Activated CD4-positive, CD25-positive, alpha-beta regulatory T cell (primary cell): ENCODE data around the gene ALOXE3.

ENCODE experiments used
- DNase-seq, 4 experiments: peaks; one replicate each; lab custom pipeline; 2025; lab: John Stamatoyannopoulos, UW

Gene ALOXE3

GRCh38 chr17:8117980-8118768 is at the start of gene ALOXE3:
ALOXE3 (minus strand) TSS chr17:8118514; CDS start chr17:8117990, 524 bp downstream.
- DNase-seq = peak in 1 of 4 experiments; percentile 55

GRCh38 chr17:8167526-8167925 is 49.2 kb upstream of the ALOXE3 start:
- DNase-seq = no peak

DNA sequence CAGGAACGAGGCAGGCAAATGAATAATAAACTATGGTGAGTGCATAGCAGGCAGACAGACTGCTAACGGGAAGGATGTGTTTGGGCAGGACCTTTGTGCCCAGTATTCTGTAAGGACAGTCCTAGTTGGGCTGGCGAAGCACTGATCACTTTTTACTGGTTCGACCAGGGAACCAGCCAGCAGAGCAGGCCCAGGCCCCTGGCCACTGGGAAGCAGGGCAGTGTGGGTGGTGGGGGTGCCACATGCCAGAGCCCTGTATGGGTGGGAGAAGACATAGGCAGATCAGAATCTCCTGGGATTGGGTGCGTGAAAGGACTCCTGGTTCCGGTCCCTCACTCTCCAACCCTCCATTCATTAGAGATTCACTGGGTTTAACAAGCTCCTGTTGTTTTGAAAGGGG is 48.4 kb upstream of the ALOXE3 start:
- DNase-seq = no peak

DNA sequence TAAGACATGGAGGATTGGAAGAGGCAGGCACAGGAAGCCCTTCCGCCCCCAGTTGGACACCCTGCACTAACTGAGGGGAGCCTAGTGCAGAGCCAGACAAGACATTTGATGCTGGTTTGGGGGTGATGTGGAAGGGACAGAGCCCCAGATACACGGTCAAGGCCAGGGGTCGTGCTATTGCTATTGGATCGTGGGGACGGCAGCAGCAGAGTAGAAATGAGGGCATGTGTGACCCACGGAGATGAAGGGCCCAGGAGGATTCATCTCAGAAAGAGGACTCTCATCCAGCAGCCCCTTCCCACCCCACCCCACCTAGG is 46.5 kb upstream of the ALOXE3 start:
- no peak for DNase-seq

GRCh38 chr17:8163978-8164814 is 45.9 kb upstream of the ALOXE3 start:
- DNase-seq = peak in 3 of 4 experiments; percentile 23 to 40 (median 25)

GRCh38 chr17:8162997-8163977 is 45.0 kb upstream of the ALOXE3 start:
- DNase-seq = no peak

DNA sequence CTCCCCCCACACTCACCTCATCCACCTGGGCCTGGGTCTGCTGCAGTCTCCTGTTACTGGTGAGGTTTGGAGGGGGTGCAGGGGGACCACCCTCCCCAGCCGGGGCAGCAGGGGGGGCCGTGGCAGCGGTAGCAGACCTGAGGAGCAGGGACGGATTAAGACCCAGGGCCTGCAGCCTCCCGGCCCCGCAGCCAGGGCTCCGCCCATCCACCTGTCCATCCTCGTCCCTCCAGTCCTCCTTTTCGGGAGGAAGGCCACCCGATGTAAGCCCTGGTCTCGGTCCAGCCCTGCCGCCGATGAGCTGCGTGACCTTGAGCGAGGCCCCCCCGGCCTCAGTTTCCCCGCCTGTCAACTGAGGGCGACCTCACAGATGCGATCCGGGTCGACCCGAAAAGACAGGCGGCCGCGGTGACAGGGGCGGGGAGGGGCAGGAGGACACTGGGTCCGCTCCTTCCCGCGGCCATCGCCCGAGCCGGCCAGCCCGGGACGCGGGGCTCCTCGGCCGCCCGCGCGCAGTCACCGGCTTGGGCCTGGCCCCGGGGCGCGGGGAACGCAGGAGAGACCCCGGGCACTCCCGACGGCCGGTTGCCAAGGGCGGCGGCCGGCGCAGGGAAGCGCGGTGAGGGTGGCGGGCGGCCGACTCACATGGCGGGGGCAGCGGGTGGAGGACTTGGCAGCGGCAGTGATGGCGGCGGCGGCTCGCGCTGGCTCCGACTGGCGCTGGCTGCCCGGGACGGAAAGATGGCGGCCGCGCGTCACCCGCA is 44.1 kb upstream of the ALOXE3 start, which contains the start of gene VAMP2:
VAMP2 (minus strand) TSS at position 716 of the 764 bp plus-strand sequence; CDS start at position 647, 69 bp downstream.
- peak; percentile 61 to 83 (median 70) for DNase-seq

- DNase-seq = no peak
These were observed 43.2 kb upstream of the ALOXE3 start for GRCh38 chr17:8161289-8162232.

- no peak for DNase-seq
These were observed 42.5 kb upstream of the ALOXE3 start for GRCh38 chr17:8160741-8161221.

DNA sequence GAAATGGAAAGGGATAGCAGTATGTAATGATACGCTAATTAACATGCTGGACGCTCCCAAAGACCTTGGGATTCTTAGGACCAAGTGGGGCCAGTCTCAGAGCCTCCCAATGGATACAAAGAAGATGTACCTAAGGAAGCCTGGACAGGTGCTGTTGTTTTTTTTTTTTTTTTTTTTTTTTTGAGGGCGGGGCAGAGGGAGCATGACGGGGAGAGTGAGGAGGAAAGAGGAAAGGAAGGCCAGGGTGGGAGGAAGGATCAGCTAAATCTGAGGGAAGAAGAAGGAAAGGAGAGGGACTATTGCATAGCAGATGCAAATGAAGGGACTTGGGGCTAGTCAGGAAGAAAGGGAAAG is 41.9 kb upstream of the ALOXE3 start:
- DNase-seq = no peak

DNA sequence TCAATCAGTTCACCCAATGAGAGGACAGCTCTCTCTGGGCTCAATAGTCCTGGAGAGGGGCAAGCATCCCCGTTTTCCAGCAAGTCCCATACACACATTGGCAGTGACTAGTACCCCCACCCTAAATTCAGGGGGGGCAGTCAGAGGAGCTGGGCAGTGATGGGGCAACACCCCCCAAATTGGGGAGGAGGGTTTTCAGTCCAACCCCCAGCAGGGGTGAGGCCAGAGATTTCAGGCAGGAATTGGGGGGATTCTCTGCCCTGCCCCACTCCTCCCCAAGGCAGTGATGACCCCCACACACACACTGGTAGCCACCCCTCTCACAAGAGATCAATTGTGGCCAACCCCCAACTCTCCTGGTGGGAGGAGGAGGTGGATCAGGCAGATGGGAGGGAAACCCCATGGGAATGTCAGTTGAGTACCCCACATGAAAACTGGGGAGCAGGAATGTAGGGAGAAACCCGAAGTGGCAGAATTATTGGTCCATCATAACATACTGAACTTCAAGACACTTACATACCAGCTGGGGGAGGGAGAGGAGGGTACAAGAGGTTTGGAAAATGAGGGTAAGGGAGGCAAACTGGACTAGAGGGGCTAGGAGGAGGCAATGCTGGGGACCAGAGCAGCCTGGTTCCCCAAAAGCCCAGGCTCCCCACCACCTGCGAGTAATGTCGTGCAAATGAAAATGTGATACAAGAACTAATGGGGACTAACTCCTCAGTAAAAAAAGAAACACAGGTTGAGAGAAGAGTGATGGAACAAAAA is 41.3 kb upstream of the ALOXE3 start:
- no peak for DNase-seq

DNA sequence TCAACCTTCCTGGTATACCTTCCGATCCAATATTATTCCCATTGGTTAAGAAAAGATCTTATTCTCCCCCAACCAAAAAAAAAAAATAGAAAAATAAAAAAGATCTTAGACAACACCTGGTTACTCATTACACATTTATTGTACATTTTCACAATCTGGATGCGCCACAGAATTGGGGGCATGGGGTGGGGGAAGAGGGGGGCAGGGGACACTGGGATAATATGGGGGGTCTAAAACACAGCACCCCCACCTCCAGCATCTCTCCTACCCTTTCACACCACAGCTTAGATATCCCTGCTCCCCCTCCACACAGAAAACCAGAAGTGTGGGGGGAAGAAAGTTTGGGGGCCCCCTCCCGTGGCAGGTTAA is 40.7 kb upstream of the ALOXE3 start:
- no peak for DNase-seq

DNA sequence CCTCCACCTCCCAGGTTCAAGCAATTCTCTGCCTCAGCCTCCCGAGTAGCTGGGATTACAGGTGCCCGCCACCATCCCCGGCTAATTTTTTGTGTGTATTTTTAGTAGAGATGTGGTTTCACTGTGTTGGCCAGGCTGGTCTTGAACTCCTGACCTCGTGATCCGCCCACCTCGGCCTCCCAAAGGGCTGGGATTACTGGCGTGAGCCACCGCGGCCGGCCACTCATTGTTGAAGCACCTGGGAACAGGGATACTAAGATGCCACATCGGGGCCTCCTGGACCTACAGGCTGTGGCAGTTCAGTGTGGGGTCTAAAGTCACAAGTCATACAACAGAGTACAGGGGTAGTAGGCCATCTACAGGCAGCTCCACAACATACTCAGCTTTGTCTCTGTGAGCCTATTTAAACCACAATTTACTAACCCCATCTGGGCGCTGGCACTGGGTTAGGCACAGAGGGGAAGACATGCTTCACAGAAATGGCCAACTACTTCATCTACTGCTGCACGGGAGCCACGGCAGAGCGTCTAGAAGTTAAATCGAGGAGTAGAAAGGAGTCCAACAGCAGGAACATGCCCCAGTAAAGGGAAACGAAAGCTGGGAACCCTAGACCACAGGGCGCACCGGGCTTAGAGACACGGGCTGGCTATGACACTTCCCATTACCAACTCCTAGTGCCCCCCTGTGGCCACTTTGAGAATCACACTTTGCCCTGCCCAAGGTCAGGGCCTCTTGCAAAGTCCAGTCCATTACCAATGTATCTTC is 40.1 kb upstream of the ALOXE3 start:
- peak; percentile 71 to 90 (median 80) for DNase-seq

DNA sequence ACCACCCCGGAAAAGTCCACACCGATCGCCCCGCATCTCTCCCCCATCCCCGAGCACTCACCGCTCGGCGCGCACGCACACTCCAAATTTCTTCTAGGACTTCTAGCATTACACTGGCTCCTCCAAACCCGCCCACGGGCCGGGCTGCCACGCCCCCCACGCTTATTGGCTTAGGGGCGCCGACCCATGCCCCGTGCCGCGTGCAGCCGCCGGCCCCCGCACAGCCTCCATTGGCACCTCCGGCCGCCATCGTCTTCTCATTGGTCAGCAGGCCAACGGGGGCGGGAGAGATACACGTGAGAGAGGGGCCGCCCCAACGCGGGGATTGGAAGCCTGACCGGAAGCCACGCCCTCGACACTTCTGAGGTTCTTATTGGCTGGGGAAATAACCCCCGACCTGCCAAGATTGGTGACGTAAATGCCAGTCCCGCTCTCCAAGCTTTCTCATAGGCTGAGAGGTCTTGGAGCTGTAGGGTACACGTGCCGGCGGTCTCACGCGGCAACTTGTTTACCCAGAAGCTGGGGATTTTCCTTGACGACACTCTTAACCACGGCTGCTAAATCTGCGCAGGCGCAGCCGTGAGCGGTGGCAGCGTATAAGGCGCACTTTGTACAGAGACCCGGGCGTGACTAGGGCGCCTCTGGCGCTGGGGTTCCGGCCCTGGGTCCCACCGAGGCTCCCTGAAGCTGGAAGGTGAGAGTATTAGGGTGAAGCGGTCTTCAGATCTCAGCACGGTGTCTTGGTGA is 38.1 kb upstream of the ALOXE3 start:
- DNase-seq = peak; percentile 99 to 100 (median 100)

DNA sequence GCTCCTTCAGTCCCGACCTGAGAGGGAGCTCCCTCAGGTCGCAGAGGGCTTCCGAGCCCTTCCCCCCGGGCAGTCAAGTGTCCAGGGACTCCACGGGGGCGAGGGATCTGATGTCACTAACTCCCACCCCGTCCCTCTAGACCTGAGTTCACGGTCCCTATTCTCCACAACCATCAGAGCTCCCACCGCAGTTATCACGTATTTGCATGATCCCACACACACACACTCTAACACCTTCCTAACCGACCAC is 37.6 kb upstream of the ALOXE3 start:
- no peak for DNase-seq

DNA sequence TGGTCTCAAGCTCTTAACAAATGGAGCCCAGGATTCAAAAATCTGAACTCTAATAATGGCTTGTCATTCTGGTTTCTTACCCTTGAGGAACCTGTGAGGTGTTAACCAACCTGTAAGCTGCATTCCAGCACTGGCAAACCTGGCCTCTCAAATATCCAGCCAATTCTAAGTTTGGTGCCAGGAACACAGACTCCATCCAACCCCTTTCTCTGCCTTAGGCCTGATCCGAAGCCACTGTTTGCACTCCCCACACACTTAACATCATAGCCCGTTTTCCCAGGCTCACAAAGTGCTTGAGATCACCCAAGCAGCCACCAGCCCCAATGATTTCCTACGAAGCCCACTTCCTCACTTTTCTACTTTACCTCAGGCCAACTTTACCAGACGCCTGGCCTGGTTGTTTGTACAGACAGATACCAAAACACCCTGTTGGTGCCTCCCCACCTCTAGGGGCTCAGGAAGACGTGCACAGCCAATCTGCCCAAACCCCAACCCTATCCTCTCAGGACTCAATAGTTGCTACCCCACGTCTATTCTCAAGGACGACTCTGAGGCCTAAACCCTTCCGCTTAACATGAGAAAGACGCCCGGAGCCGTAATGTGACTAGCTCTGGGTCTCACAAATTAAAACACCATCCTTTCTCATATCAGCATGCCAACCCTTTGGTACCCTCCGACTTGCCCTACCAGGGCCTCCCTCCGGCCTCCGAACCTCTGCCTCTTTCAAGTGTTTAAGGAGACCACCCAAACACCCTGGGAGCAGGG is 37.1 kb upstream of the ALOXE3 start:
- DNase-seq = no peak

- no peak for DNase-seq
These were observed 36.4 kb upstream of the ALOXE3 start for GRCh38 chr17:8154608-8155155.
